GM23248 (cell line): Measurements from ENCODE around the gene NOS1.

ENCODE experiments used
- EZH2 ChIP-seq: fragments of 200-600 bp; sonication (generic); IDR thresholded peaks from 2 replicates; pipeline ENCODE4 v1.6.1; 2018; ENCODE audit warnings: antibody characterized with exemption, mild to moderate bottlenecking; ENCODE audit not compliant: insufficient read depth, poor library complexity, severe bottlenecking
- EZH2phosphoT487 ChIP-seq: fragments of 200-600 bp; sonication (generic); IDR thresholded peaks from 2 replicates; pipeline ENCODE4 v1.6.1; 2018; ENCODE audit warnings: antibody characterized with exemption, moderate library complexity, mild to moderate bottlenecking, low read depth; ENCODE audit not compliant: insufficient read depth

- TF ChIP-seq EZH2phosphoT487 (no peak), EZH2 (no peak)
Measured at GRCh38 chr12:117388951-117389446, 27.6 kb upstream of the NOS1 start.
